HG02884 (cell line): Measurements from ENCODE around the gene BTC.
"Not testable (repeated sequence)": the region's sequence is repeated elsewhere in the genome, so short reads cannot be mapped to it uniquely, and the experiment has no call there.

Experiments
- ATAC-seq: cut with Tn5 transposase; IDR thresholded peaks from one replicate; pipeline ENCODE4 v1.9.1; 2021; ENCODE audit warnings: mild to moderate bottlenecking, moderate library complexity; ENCODE audit not compliant: unreplicated experiment

The BTC gene

GRCh38 chr4:74794382-74795010 is at the start of gene BTC:
Gene BTC, minus strand, starts transcription at chr4:74794523. Its CDS starts 198 bp downstream, at chr4:74794325.
- ATAC-seq = no peak

- ATAC-seq = no peak
Observed at GRCh38 chr4:74840936-74841509, 46.7 kb upstream of the BTC start.

GRCh38 chr4:74838746-74839370 is 44.5 kb upstream of the BTC start:
- ATAC-seq = no peak

GRCh38 chr4:74830928-74831327 is 36.6 kb upstream of the BTC start:
- ATAC-seq = no peak

GRCh38 chr4:74823194-74823593 is 28.9 kb upstream of the BTC start:
- ATAC-seq = peak; percentile 95

- ATAC-seq = no peak
Observed at GRCh38 chr4:74822603-74823002, 28.3 kb upstream of the BTC start.

GRCh38 chr4:74821541-74821940 is 27.2 kb upstream of the BTC start:
- no peak for ATAC-seq

- no peak for ATAC-seq
Observed at GRCh38 chr4:74814052-74814451, 19.7 kb upstream of the BTC start.

- ATAC-seq = not testable (repeated sequence)
Observed at GRCh38 chr4:74812056-74812455, 17.7 kb upstream of the BTC start.

- no peak for ATAC-seq
Observed at GRCh38 chr4:74805601-74806000, 11.3 kb upstream of the BTC start.

GRCh38 chr4:74800310-74800709 is 6.0 kb upstream of the BTC start:
- ATAC-seq = no peak

GRCh38 chr4:74796631-74797030 is 2.3 kb upstream of the BTC start:
- no peak for ATAC-seq

- no peak for ATAC-seq
Observed at GRCh38 chr4:74793757-74794381, 454 bp downstream of the BTC start.

GRCh38 chr4:74790652-74791051 is 3.7 kb downstream of the BTC start:
- no peak for ATAC-seq

- no peak for ATAC-seq
Observed at GRCh38 chr4:74789518-74789917, 4.8 kb downstream of the BTC start.

- no peak for ATAC-seq
Observed at GRCh38 chr4:74777531-74777930, 16.8 kb downstream of the BTC start.

GRCh38 chr4:74772783-74773182 is 21.5 kb downstream of the BTC start:
- ATAC-seq = no peak

GRCh38 chr4:74772106-74772505 is 22.2 kb downstream of the BTC start:
- no peak for ATAC-seq

GRCh38 chr4:74770226-74770910 is 24.0 kb downstream of the BTC start:
- ATAC-seq = no peak

GRCh38 chr4:74768857-74769525 is 25.3 kb downstream of the BTC start:
- no peak for ATAC-seq

- no peak for ATAC-seq
Observed at GRCh38 chr4:74764119-74764518, 30.2 kb downstream of the BTC start.
